WTC11 (cell line): ENCODE data around the gene BRCA1.

Experiments used
- ELF4 ChIP-seq: sonication (generic); formaldehyde crosslinking; IDR thresholded peaks from 2 replicates; pipeline ENCODE4 v1.8.1; 2022; ENCODE audit warnings: low read depth, mild to moderate bottlenecking, moderate library complexity, missing genetic modification reagents
- GABPB1 ChIP-seq: sonication (generic); formaldehyde crosslinking; IDR thresholded peaks from 2 replicates; pipeline ENCODE4 v1.8.1; 2023; ENCODE audit warnings: mild to moderate bottlenecking, missing genetic modification reagents
- HMGA2 ChIP-seq: fragments of 250-450 bp; sonication (Bioruptor Pico); IDR thresholded peaks from 2 replicates; pipeline ENCODE4 v1.4.0; 2021; ENCODE audit warnings: mild to moderate bottlenecking, moderate library complexity
- NR3C1 ChIP-seq: sonication (generic); formaldehyde crosslinking; conservative IDR thresholded peaks from 2 replicates; pipeline ENCODE4 v1.8.1; 2023; ENCODE audit warnings: low read depth, mild to moderate bottlenecking, missing genetic modification reagents
- TF ChIP-seq, protein P1 (sequence below): fragments of 200-600 bp; IDR thresholded peaks from 2 replicates; pipeline ENCODE4 v1.8.0; 2022; ENCODE audit warnings: antibody characterized with exemption
- TF ChIP-seq, protein P2 (sequence below): sonication (generic); formaldehyde crosslinking; IDR thresholded peaks from 2 replicates; pipeline ENCODE4 v1.8.0; 2022; ENCODE audit warnings: mild to moderate bottlenecking, missing genetic modification reagents
- TF ChIP-seq, protein P3 (sequence below): sonication (generic); formaldehyde crosslinking; IDR thresholded peaks from 2 replicates; pipeline ENCODE4 v1.8.1; 2022; ENCODE audit warnings: low read depth, missing genetic modification reagents, borderline replicate concordance
- TF ChIP-seq, protein P4 (sequence below): sonication (generic); formaldehyde crosslinking; IDR thresholded peaks from 2 replicates; pipeline ENCODE4 v1.8.0; 2022; ENCODE audit warnings: mild to moderate bottlenecking, missing genetic modification reagents

DNA sequence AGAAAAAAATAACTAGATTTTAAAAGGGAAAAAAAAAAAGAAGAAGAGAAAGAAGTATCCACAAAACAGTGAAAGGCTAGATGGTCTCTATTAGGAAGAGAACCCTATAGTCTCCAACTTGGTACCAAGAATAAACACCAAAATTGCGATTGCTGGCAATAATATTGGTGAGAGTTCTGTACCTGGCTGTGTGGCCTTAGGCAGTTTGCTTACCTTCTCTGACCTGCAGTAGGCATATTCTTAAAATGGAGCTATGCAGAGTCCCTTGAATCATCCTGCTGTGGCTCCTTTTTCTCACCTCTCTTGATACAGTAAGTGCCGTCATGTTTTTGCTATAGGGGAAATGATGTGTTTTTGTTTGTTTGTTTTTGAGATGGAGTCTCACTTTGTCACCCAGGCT is 35.1 kb downstream of the BRCA1 start:
- TF ChIP-seq, protein P1, sequence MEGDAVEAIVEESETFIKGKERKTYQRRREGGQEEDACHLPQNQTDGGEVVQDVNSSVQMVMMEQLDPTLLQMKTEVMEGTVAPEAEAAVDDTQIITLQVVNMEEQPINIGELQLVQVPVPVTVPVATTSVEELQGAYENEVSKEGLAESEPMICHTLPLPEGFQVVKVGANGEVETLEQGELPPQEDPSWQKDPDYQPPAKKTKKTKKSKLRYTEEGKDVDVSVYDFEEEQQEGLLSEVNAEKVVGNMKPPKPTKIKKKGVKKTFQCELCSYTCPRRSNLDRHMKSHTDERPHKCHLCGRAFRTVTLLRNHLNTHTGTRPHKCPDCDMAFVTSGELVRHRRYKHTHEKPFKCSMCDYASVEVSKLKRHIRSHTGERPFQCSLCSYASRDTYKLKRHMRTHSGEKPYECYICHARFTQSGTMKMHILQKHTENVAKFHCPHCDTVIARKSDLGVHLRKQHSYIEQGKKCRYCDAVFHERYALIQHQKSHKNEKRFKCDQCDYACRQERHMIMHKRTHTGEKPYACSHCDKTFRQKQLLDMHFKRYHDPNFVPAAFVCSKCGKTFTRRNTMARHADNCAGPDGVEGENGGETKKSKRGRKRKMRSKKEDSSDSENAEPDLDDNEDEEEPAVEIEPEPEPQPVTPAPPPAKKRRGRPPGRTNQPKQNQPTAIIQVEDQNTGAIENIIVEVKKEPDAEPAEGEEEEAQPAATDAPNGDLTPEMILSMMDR, result no peak
- TF ChIP-seq, protein P2, sequence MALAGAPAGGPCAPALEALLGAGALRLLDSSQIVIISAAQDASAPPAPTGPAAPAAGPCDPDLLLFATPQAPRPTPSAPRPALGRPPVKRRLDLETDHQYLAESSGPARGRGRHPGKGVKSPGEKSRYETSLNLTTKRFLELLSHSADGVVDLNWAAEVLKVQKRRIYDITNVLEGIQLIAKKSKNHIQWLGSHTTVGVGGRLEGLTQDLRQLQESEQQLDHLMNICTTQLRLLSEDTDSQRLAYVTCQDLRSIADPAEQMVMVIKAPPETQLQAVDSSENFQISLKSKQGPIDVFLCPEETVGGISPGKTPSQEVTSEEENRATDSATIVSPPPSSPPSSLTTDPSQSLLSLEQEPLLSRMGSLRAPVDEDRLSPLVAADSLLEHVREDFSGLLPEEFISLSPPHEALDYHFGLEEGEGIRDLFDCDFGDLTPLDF (CRISPR knock-in tag), result no peak
- TF ChIP-seq GABPB1 (CRISPR knock-in tag) (no peak), ELF4 (CRISPR knock-in tag) (no peak), HMGA2 (CRISPR knock-in tag) (no peak), NR3C1 (CRISPR knock-in tag) (no peak)
- TF ChIP-seq, protein P3, sequence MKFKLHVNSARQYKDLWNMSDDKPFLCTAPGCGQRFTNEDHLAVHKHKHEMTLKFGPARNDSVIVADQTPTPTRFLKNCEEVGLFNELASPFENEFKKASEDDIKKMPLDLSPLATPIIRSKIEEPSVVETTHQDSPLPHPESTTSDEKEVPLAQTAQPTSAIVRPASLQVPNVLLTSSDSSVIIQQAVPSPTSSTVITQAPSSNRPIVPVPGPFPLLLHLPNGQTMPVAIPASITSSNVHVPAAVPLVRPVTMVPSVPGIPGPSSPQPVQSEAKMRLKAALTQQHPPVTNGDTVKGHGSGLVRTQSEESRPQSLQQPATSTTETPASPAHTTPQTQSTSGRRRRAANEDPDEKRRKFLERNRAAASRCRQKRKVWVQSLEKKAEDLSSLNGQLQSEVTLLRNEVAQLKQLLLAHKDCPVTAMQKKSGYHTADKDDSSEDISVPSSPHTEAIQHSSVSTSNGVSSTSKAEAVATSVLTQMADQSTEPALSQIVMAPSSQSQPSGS (CRISPR knock-in tag), result no peak
- TF ChIP-seq, protein P4, sequence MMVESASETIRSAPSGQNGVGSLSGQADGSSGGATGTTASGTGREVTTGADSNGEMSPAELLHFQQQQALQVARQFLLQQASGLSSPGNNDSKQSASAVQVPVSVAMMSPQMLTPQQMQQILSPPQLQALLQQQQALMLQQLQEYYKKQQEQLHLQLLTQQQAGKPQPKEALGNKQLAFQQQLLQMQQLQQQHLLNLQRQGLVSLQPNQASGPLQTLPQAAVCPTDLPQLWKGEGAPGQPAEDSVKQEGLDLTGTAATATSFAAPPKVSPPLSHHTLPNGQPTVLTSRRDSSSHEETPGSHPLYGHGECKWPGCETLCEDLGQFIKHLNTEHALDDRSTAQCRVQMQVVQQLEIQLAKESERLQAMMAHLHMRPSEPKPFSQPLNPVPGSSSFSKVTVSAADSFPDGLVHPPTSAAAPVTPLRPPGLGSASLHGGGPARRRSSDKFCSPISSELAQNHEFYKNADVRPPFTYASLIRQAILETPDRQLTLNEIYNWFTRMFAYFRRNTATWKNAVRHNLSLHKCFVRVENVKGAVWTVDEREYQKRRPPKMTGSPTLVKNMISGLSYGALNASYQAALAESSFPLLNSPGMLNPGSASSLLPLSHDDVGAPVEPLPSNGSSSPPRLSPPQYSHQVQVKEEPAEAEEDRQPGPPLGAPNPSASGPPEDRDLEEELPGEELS, result no peak
